ENCODE results near the gene WNT7B.

- TF ChIP-seq NR2C2 (CRISPR knock-in tag; IDR thresholded peaks at IDR 0.05) (no peak), HMGXB4 (CRISPR knock-in tag; IDR thresholded peaks at IDR 0.05) (no peak), MAX (CRISPR knock-in tag; IDR thresholded peaks at IDR 0.05) (no peak), CTCF (IDR thresholded peaks at IDR 0.05) (no peak), CREM (CRISPR knock-in tag; IDR thresholded peaks at IDR 0.05) (no peak), ATF3 (CRISPR knock-in tag; conservative IDR thresholded peaks at IDR 0.05) (no peak), AFF4 (CRISPR knock-in tag; IDR thresholded peaks at IDR 0.05; ENCODE audit: borderline replicate concordance) (no peak), ZNF532 (CRISPR knock-in tag; IDR thresholded peaks at IDR 0.05; ENCODE audit: borderline replicate concordance) (no peak)
Observed at GRCh38 chr22:45905924-45906865, 70.8 kb downstream of the WNT7B start.
